Activated CD4-positive, CD25-positive, alpha-beta regulatory T cell treated with anti-CD3 and anti-CD28 coated beads, Interleukin-2, amount 50 U/mL, for 24 hours (primary cell): ENCODE data around the gene MARK2.

Experiments
- ATAC-seq, 2 donors: fragments of 150-1000 bp; cut with Tn5 transposase; one replicate each; pipeline ENCODE4 v1.10.0; 2021; ENCODE audit warnings: mild to moderate bottlenecking in 1 of 2, moderate library complexity in 1 of 2

MARK2 gene

GRCh38 chr11:63884196-63884932 lies 45.5 kb downstream of the MARK2 start:
- no peak for ATAC-seq

GRCh38 chr11:63887386-63887999 lies 48.6 kb downstream of the MARK2 start:
- ATAC-seq = no peak

GRCh38 chr11:63888170-63889086 lies 49.5 kb downstream of the MARK2 start:
- ATAC-seq = peak; percentile 75 to 78

GRCh38 chr11:63889344-63889743 lies 50.4 kb downstream of the MARK2 start:
- ATAC-seq = no peak

GRCh38 chr11:63890368-63890767 lies 51.5 kb downstream of the MARK2 start:
- ATAC-seq = no peak

- ATAC-seq = no peak
Observed at GRCh38 chr11:63892228-63892627, 53.3 kb downstream of the MARK2 start.

GRCh38 chr11:63893355-63893754 lies 54.4 kb downstream of the MARK2 start:
- ATAC-seq = no peak

- ATAC-seq = no peak
Observed at GRCh38 chr11:63896071-63896470, 57.2 kb downstream of the MARK2 start.

GRCh38 chr11:63897459-63898146 lies 58.7 kb downstream of the MARK2 start:
- no peak for ATAC-seq

- no peak for ATAC-seq
Observed at GRCh38 chr11:63901660-63902059, 62.8 kb downstream of the MARK2 start.

GRCh38 chr11:63903884-63904283 lies 65.0 kb downstream of the MARK2 start:
- ATAC-seq = no peak

GRCh38 chr11:63904743-63905142 lies 65.8 kb downstream of the MARK2 start:
- ATAC-seq = no peak

GRCh38 chr11:63905179-63905578 lies 66.3 kb downstream of the MARK2 start:
- ATAC-seq = no peak

- ATAC-seq = no peak
Observed at GRCh38 chr11:63906087-63906486, 67.2 kb downstream of the MARK2 start.

- no peak for ATAC-seq
Observed at GRCh38 chr11:63906585-63906984, 67.7 kb downstream of the MARK2 start.

- ATAC-seq = no peak
Observed at GRCh38 chr11:63907063-63907462, 68.2 kb downstream of the MARK2 start.

GRCh38 chr11:63907808-63908530 lies 69.1 kb downstream of the MARK2 start:
- ATAC-seq = no peak

- no peak for ATAC-seq
Observed at GRCh38 chr11:63908631-63909401, 69.9 kb downstream of the MARK2 start.

GRCh38 chr11:63909591-63910506 lies 70.9 kb downstream of the MARK2 start:
- ATAC-seq = no peak

GRCh38 chr11:63910675-63911074 lies 71.8 kb downstream of the MARK2 start:
- ATAC-seq = no peak
